ENCODE results near the gene NOTCH4.

DNA sequence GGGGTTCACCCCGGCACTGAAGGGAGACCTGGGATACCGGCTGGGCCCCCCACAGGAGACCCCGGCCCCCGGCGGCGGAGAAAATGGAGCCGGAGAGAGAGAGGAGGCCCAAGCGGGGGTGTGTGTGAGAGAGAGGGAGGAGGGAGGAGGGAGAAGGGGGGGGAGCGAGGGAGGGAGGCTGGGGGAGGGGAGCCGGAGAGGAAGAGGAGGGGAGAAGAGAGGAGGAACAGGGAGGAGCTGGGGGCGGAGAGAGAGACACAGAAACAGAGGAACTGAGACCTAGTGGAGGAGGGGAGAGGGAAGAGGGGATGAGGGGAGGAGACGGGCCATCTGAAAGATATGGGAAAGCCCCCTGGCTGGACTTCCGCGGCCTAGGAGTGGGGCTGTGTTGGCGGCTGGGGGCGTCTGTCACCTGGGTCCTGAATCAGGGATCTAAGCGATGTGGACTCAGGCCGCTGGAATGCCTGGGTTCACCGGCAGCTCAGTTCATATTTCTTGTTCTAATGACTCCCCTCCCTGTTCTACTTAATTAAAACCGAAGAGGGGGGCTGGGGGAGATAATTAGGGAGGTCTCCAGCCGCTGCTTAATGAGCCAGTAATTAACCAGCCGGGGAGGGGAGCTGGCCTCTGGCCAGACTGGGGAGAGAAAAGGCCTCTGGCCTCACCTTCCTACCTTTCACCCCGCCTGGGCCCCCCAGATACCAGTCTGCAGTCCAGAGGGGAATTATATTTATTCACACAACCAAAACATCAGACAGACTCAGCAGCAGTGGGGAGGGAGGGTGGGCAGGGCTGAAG, 33.6 kb downstream of the NOTCH4 start, which contains the start of gene PBX2:
- TF ChIP-seq, protein P1, sequence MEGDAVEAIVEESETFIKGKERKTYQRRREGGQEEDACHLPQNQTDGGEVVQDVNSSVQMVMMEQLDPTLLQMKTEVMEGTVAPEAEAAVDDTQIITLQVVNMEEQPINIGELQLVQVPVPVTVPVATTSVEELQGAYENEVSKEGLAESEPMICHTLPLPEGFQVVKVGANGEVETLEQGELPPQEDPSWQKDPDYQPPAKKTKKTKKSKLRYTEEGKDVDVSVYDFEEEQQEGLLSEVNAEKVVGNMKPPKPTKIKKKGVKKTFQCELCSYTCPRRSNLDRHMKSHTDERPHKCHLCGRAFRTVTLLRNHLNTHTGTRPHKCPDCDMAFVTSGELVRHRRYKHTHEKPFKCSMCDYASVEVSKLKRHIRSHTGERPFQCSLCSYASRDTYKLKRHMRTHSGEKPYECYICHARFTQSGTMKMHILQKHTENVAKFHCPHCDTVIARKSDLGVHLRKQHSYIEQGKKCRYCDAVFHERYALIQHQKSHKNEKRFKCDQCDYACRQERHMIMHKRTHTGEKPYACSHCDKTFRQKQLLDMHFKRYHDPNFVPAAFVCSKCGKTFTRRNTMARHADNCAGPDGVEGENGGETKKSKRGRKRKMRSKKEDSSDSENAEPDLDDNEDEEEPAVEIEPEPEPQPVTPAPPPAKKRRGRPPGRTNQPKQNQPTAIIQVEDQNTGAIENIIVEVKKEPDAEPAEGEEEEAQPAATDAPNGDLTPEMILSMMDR (IDR thresholded peaks at IDR 0.05): no peak
- no peak for TF ChIP-seq ZFX (IDR thresholded peaks at IDR 0.05; ENCODE audit: borderline replicate concordance)

Measured in 22Rv1 (cell line).